K562 (cell line): Measurements from ENCODE around the gene MRM3. TPM values are rescaled to one million over a fixed set of nuclear protein-coding genes. Genes with fewer than 3 reads are reported as not detected.
A peak's percentile ranks its signal among the peaks of the same experiment; 100 is the strongest.
"Not testable (repeated sequence)": the region's sequence is repeated elsewhere in the genome, so short reads cannot be mapped to it uniquely, and the experiment has no call there.

ENCODE experiments used
- ATAC-seq: fragments of 200-7000 bp; cut with Tn5 transposase; 3 replicates; pipeline ENCODE4 v1.9.1; 2020; ENCODE audit warnings: moderate library complexity
- BruUV-seq: library from RNA; stranded (reverse); fragments of 400-500 nt; replicated peaks from 2 replicates; lab custom pipeline; 2021; lab: Mats Ljungman, UMichigan
- CTCF ChIA-PET: fragments of 300-600 bp; formaldehyde crosslinking; extraction: SDS; loops from one replicate; lab custom pipeline; 2021; ENCODE audit warnings: low intra/inter-chr PET ratio; lab: Yijun Ruan, JAX
- POLR2A ChIA-PET: fragments of 300-600, 350-650 bp; sonication (Branson Sonifier 250); formaldehyde crosslinking; extraction: SDS; loops from one replicate; lab custom pipeline; 2021; ENCODE audit warnings: antibody characterized with exemption, inconsistent platforms; lab: Yijun Ruan, JAX
- DNase-seq, 4 experiments: peaks; one replicate each; pipeline versions ENCODE4 v3.0.0 to v3.0.0-alpha.2; 2011 to 2018; ENCODE audit warnings: low spot score in 3 of 4, mixed read lengths in 3 of 4; ENCODE audit errors: extremely low read depth in 1 of 4
- FAIRE-seq: peaks from 2 replicates; lab custom pipeline; 2011; peaks lifted over from hg19 to GRCh38; lab: Jason Lieb, UNC
- H2AFZ ChIP-seq: 2 replicates; pipeline ENCODE4 v1.6.0; 2011; ENCODE audit warnings: low read depth, low read length, control low read depth, inconsistent platforms
- H3K27ac ChIP-seq: fragments of 200-600 bp; 3 replicates; pipeline ENCODE4 v1.8.0; 2011; ENCODE audit warnings: low read depth, mild to moderate bottlenecking, control low read depth, inconsistent platforms, low read length, moderate library complexity, mixed read lengths; ENCODE audit errors: extremely low read depth
- H3K27me3 ChIP-seq, 2 experiments: fragments of 300-600 bp in 1 of 2; 2 replicates in 1 of 2; 3 replicates in 1 of 2; pipeline versions ENCODE4 v1.6.0 to v1.8.0; 2011; ENCODE audit warnings: inconsistent platforms in 2 of 2, low read length in 2 of 2, mild to moderate bottlenecking in 1 of 2, mixed read lengths in 1 of 2, moderate library complexity in 1 of 2; ENCODE audit not compliant: control insufficient read depth in 2 of 2, insufficient read depth in 2 of 2
- H3K36me3 ChIP-seq: fragments of 300-600 bp; 3 replicates; pipeline ENCODE4 v1.8.0; 2011; ENCODE audit warnings: mild to moderate bottlenecking, low read length, inconsistent platforms; ENCODE audit not compliant: control insufficient read depth, insufficient read depth
- H3K4me1 ChIP-seq, 2 experiments: fragments of 200-600 bp in 1 of 2; replicated peaks in 1 of 2; 2 replicates in 1 of 2; 3 replicates in 1 of 2; pipeline versions ENCODE4 v1.5.1 to v1.8.0; 2011; ENCODE audit warnings: inconsistent platforms in 2 of 2, low read length in 2 of 2, mild to moderate bottlenecking in 1 of 2, mixed read lengths in 1 of 2, moderate library complexity in 1 of 2; ENCODE audit not compliant: control insufficient read depth in 2 of 2, insufficient read depth in 2 of 2
- H3K4me2 ChIP-seq: 2 replicates; pipeline ENCODE4 v1.6.1; 2011; ENCODE audit warnings: low read length, control low read depth, inconsistent platforms, mixed read lengths; ENCODE audit not compliant: insufficient read depth
- H3K4me3 ChIP-seq: fragments of 200-600 bp; sonication (generic), shearing (Covaris generic); 2 replicates; pipeline ENCODE4 v1.5.1; 2016; ENCODE audit warnings: control low read depth, inconsistent platforms
- H3K79me2 ChIP-seq: fragments of 200-600 bp; 3 replicates; pipeline ENCODE4 v1.8.0; 2011; ENCODE audit warnings: low read length, inconsistent platforms; ENCODE audit not compliant: control insufficient read depth, insufficient read depth
- H3K9ac ChIP-seq, 2 experiments: 2 replicates each; pipeline versions ENCODE4 v1.6.0 to v1.6.1; 2011; ENCODE audit warnings: low read depth in 2 of 2, low read length in 2 of 2, control low read depth in 1 of 2, inconsistent platforms in 1 of 2, mild to moderate bottlenecking in 1 of 2, mixed read lengths in 1 of 2; ENCODE audit not compliant: insufficient read depth in 1 of 2
- H3K9me1 ChIP-seq: one replicate; pipeline ENCODE4 v1.6.0; 2011; ENCODE audit warnings: inconsistent platforms, mild to moderate bottlenecking, low read length, moderate library complexity; ENCODE audit not compliant: control insufficient read depth, insufficient read depth
- H3K9me3 ChIP-seq: replicated peaks from 2 replicates; pipeline ENCODE4 v1.5.1; 2011; ENCODE audit warnings: low read depth, low read length, inconsistent platforms; ENCODE audit not compliant: control insufficient read depth, insufficient read depth
- H4K20me1 ChIP-seq: replicated peaks from 2 replicates; pipeline ENCODE4 v1.6.1; 2011; ENCODE audit warnings: low read length, inconsistent platforms, mixed read lengths; ENCODE audit not compliant: control insufficient read depth, insufficient read depth
- ZNF232 ChIP-seq: sonication (generic); formaldehyde crosslinking; IDR thresholded peaks from 2 replicates; pipeline ENCODE4 v1.8.0; 2022; ENCODE audit warnings: mild to moderate bottlenecking, missing genetic modification reagents
- WGBS: fragments of 100-300 bp; shearing (Covaris generic); methylation state at CpG from one replicate; pipeline ENCODE4 v1.1.6; 2016; ENCODE audit warnings: low coverage, mixed read lengths; ENCODE audit not compliant: insufficient coverage; ENCODE audit errors: missing lambda C conversion rate; 5-methylcytosine and 5-hydroxymethylcytosine counted together
- in situ Hi-C: fragments of 300-500 bp; cut with MboI; formaldehyde crosslinking; loops from 4 replicates; pipeline ENCODE4 v1.15.0; 2018; ENCODE audit warnings: inconsistent platforms, mixed read lengths
- intact Hi-C: fragments of 100-400 bp; cut with micrococcal nuclease; formaldehyde crosslinking; loops from 2 replicates; pipeline ENCODE4 v1.14.2; 2022
- polyA plus RNA-seq, 8 experiments: library from polyadenylated mRNA; depleted of rRNA in 4 of 8; stranded (reverse) in 5 of 8; unstranded in 3 of 8; fragments of >200 nt; fragmentation: Nextera tagmentation in 2 of 8; fragmentation: Illumina TruSeq in 1 of 8; extraction: Ambion mirVana in 2 of 8; extraction: Trizol in 1 of 8; gene quantifications; 2 replicates each; pipeline versions ENCODE4 v1.2.1 to v1.2.3, GENCODE V29; 2011 to 2014; ENCODE audit warnings: inconsistent platforms in 1 of 8, missing spikeins in 1 of 8
- total RNA-seq, 7 experiments: library from RNA; depleted of rRNA in 6 of 7; stranded (reverse); fragments of >200 nt in 6 of 7; fragmentation: Illumina TruSeq in 2 of 7; extraction: Trizol in 2 of 7; gene quantifications; 2 replicates each; pipeline versions ENCODE4 v1.2.1 to v1.2.3, GENCODE V29; 2011 to 2021; ENCODE audit warnings: low replicate concordance in 1 of 7

Gene MRM3
- total and polyA plus RNA-seq, 9 of the 15 experiments (the other 6 are each of a cell fraction or from before 2014, with no cell fraction given) = 2.4 to 24.8 (median 18.3) TPM

GRCh38 chr17:755319-755961 lies 26.7 kb upstream of the MRM3 start:
- H2AFZ ChIP-seq, in situ Hi-C loops, H3K4me2 ChIP-seq, H3K27ac ChIP-seq, BruUV-seq, ATAC-seq, CTCF ChIA-PET, DNase-seq, H4K20me1 ChIP-seq, H3K27me3 ChIP-seq, H3K9me1 ChIP-seq, H3K9ac ChIP-seq, H3K9me3 ChIP-seq, FAIRE-seq: not testable (repeated sequence)
- POLR2A ChIA-PET = interaction anchor here (1.0 to 1.7 kb wide), 2 partner anchors 9 to 10 kb away, joined by 4 to 5 read pairs; no protein-coding TSS in a partner anchor
- peaks cover 9 to 12% of the 10 kb centered on the region in 2 experiments; a peak in 3 of 5 replicates for H3K4me1 ChIP-seq
- H3K36me3 ChIP-seq = peaks cover 25% of the 10 kb centered on the region
- peak; percentile 100 for TF ChIP-seq ZNF232
- TF ChIP-seq, all 486 proteins: peak for 1; not testable (repeated sequence) for 485
- H3K79me2 ChIP-seq = peaks cover 16% of the 10 kb centered on the region
- 91% methylated on average over 9 of the region's 9 CpGs for WGBS
- intact Hi-C loops, H3K4me3 ChIP-seq: not testable (repeated sequence)

DNA sequence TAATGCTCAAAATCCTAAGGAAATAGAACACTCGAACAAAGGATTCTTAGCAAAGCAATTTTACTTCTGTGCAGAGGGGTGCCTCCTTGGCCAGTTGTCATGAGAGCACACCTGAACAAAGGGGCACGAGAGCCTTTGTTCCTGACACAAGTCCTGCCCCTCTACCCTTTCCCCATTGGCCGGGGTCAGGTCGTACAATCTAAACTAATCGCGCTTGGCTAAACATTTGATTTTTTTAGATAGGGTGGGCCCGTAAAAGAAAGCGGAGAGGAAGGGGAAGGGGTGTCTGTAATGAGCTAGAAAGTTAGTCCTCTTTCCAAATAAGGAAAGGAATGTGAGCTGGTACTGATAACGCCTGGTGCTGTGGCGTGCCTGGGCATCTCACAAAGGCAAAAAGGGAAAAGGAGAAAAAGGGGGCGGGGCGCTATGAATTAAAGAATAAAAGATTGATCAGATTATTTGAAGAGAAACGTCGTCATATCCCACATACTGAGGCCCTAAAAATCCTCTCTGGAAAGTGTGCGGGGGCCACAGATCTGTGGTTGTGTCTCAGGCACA lies 26.1 kb upstream of the MRM3 start:
- Histone ChIP-seq H3K36me3 (peaks cover 31% of the 10 kb centered on the region), H3K4me1 (peaks cover 7 to 12% of the 10 kb centered on the region in 2 experiments; a peak in 3 of 5 replicates)
- H4K20me1 ChIP-seq, in situ Hi-C loops, H3K27me3 ChIP-seq, intact Hi-C loops, H3K9me3 ChIP-seq, BruUV-seq, H3K27ac ChIP-seq, H3K9me1 ChIP-seq, FAIRE-seq, CTCF ChIA-PET, ATAC-seq, H3K9ac ChIP-seq, H2AFZ ChIP-seq, H3K4me3 ChIP-seq, DNase-seq, H3K4me2 ChIP-seq, H3K79me2 ChIP-seq: not testable (repeated sequence)
- 94% methylated on average over 3 of the region's 15 CpGs for WGBS
- POLR2A ChIA-PET = interaction anchor here (0.7 to 1.7 kb wide), 2 partner anchors 8 to 624 kb away, joined by 4 to 5 read pairs; no protein-coding TSS in a partner anchor
